Jurkat, Clone E6-1 (cell line): ENCODE data around the gene CNOT6.
"Not testable (repeated sequence)": the region's sequence is repeated elsewhere in the genome, so short reads cannot be mapped to it uniquely, and the experiment has no call there.

Experiments
- DNase-seq: peaks from one replicate; pipeline ENCODE4 v3.0.0-alpha.2; 2011; ENCODE audit warnings: low read depth, low spot score
- H3K4me3 ChIP-seq: 2 replicates; pipeline ENCODE4 v1.5.1; 2011; ENCODE audit warnings: mild to moderate bottlenecking, low read length, control low read depth, moderate library complexity

The CNOT6 gene

GRCh38 chr5:180469866-180470265 lies 24.3 kb upstream of the CNOT6 start:
- H3K4me3 ChIP-seq, result no peak overlapping the region
- no peak for DNase-seq

GRCh38 chr5:180470361-180470760 lies 23.8 kb upstream of the CNOT6 start:
- no peak for DNase-seq
- H3K4me3 ChIP-seq, result no peak overlapping the region

- no peak overlapping the region for H3K4me3 ChIP-seq
- peak; percentile 52 for DNase-seq
Observed at GRCh38 chr5:180470966-180471582, 23.1 kb upstream of the CNOT6 start.

GRCh38 chr5:180471866-180472265 lies 22.3 kb upstream of the CNOT6 start:
- no peak overlapping the region for H3K4me3 ChIP-seq
- DNase-seq, result no peak

- DNase-seq, result no peak
- no peak overlapping the region for H3K4me3 ChIP-seq
Observed at GRCh38 chr5:180472269-180472668, 21.9 kb upstream of the CNOT6 start.

- H3K4me3 ChIP-seq, DNase-seq: not testable (repeated sequence)
Observed at GRCh38 chr5:180473386-180473785, 20.8 kb upstream of the CNOT6 start.

- no peak for DNase-seq
- no peak overlapping the region for H3K4me3 ChIP-seq
Observed at GRCh38 chr5:180474569-180474968, 19.6 kb upstream of the CNOT6 start.

- not testable (repeated sequence) for H3K4me3 ChIP-seq, DNase-seq
Observed at GRCh38 chr5:180475969-180476524, 18.1 kb upstream of the CNOT6 start.

GRCh38 chr5:180484813-180485212 lies 9.4 kb upstream of the CNOT6 start:
- no peak for DNase-seq
- no peak overlapping the region for H3K4me3 ChIP-seq

- no peak for DNase-seq
- no peak overlapping the region for H3K4me3 ChIP-seq
Observed at GRCh38 chr5:180486636-180487149, 7.5 kb upstream of the CNOT6 start.

GRCh38 chr5:180487556-180487955 lies 6.6 kb upstream of the CNOT6 start:
- no peak for DNase-seq
- no peak overlapping the region for H3K4me3 ChIP-seq

- H3K4me3 ChIP-seq, result no peak overlapping the region
- no peak for DNase-seq
Observed at GRCh38 chr5:180491496-180491895, 2.7 kb upstream of the CNOT6 start.

GRCh38 chr5:180492226-180492903 lies 1.8 kb upstream of the CNOT6 start:
- no peak for DNase-seq
- H3K4me3 ChIP-seq, result no peak overlapping the region

GRCh38 chr5:180494510-180495181 lies 467 bp downstream of the CNOT6 start:
- DNase-seq, result no peak
- H3K4me3 ChIP-seq, result peak overlapping the region; percentile 78

GRCh38 chr5:180495292-180495691 lies 1.1 kb downstream of the CNOT6 start:
- no peak for DNase-seq
- H3K4me3 ChIP-seq, result peak overlapping the region; percentile 78

GRCh38 chr5:180495991-180496741 lies 2.0 kb downstream of the CNOT6 start:
- no peak overlapping the region for H3K4me3 ChIP-seq

GRCh38 chr5:180496806-180497205 lies 2.6 kb downstream of the CNOT6 start:
- H3K4me3 ChIP-seq, DNase-seq: not testable (repeated sequence)

More at GRCh38 chr5:180495991-180496741, 2.0 kb downstream of the CNOT6 start:
- no peak for DNase-seq

GRCh38 chr5:180497865-180498264 lies 3.7 kb downstream of the CNOT6 start:
- DNase-seq, H3K4me3 ChIP-seq: not testable (repeated sequence)

GRCh38 chr5:180498378-180498777 lies 4.2 kb downstream of the CNOT6 start:
- no peak overlapping the region for H3K4me3 ChIP-seq
- no peak for DNase-seq
